Aorta (tissue), 5 donors: ENCODE results near the gene GRAMD1A. TPM values are rescaled to one million over a fixed set of nuclear protein-coding genes. Genes with fewer than 3 reads are reported as not detected.
A peak's percentile ranks its signal among the peaks of the same experiment; 100 is the strongest.

ENCODE experiments used
- ATAC-seq: fragments of 200-7000 bp; cut with Tn5 transposase; one replicate; pipeline ENCODE4 v1.9.1; 2022; ENCODE audit warnings: moderate library complexity; ENCODE audit not compliant: low FRiP score
- DNase-seq, 2 donors: peaks; one replicate each; pipeline ENCODE4 v3.0.0-alpha.2; 2020
- H3K27ac ChIP-seq, 2 donors: one replicate each; pipeline ENCODE4 v1.5.1; 2013; ENCODE audit warnings: low read length in 2 of 2, mild to moderate bottlenecking in 2 of 2, moderate library complexity in 2 of 2, control low read depth in 1 of 2, inconsistent platforms in 1 of 2, low read depth in 1 of 2
- H3K27me3 ChIP-seq, 2 donors: one replicate each; pipeline ENCODE4 v1.6.1; 2013; ENCODE audit warnings: control low read depth in 1 of 2, low read length in 1 of 2, mild to moderate bottlenecking in 1 of 2, moderate library complexity in 1 of 2; ENCODE audit not compliant: insufficient read depth in 2 of 2, control insufficient read depth in 1 of 2
- H3K36me3 ChIP-seq, 2 donors: one replicate each; pipeline ENCODE4 v1.6.1; 2013; ENCODE audit warnings: control low read depth in 1 of 2, low read length in 1 of 2, mild to moderate bottlenecking in 1 of 2; ENCODE audit not compliant: insufficient read depth in 2 of 2, control insufficient read depth in 1 of 2
- H3K4me1 ChIP-seq, 2 donors: one replicate each; pipeline ENCODE4 v1.6.1; 2013; ENCODE audit warnings: low read length in 2 of 2, control low read depth in 1 of 2, mild to moderate bottlenecking in 1 of 2, moderate library complexity in 1 of 2; ENCODE audit not compliant: insufficient read depth in 2 of 2, control insufficient read depth in 1 of 2
- H3K4me3 ChIP-seq, 2 donors: one replicate each; pipeline ENCODE4 v1.5.1; 2013; ENCODE audit warnings: low read length in 2 of 2, control low read depth in 1 of 2, mild to moderate bottlenecking in 1 of 2
- H3K9me3 ChIP-seq: one replicate; pipeline ENCODE4 v1.6.1; 2013; ENCODE audit warnings: mild to moderate bottlenecking, low read length; ENCODE audit not compliant: control insufficient read depth
- WGBS, 2 donors: extraction: QIAGEN DNeasy Blood & Tissue Kit; methylation state at CpG; one replicate each; pipeline ENCODE4 v1.1.7; 2013; 5-methylcytosine and 5-hydroxymethylcytosine counted together
- intact Hi-C, 2 donors: fragments of 100-400 bp; cut with DNase I; formaldehyde crosslinking; loops; one replicate each; pipeline versions ENCODE4 v1.14.2 to v1.15.0; 2022
- polyA plus RNA-seq, 2 donors: library from polyadenylated mRNA; stranded (reverse); fragments of 200-250 nt; gene quantifications; one replicate each; pipeline ENCODE4 v1.2.3, GENCODE V29; 2013
- total RNA-seq, 2 donors: library from RNA; stranded (reverse); fragmentation: NEBNext Ultra II Directional; extraction: Animal tissue kit (Norgen Biotek cat#: 25700); gene quantifications; one replicate each; pipeline ENCODE4 v1.2.1, GENCODE V29; 2021
- donor health status: healthy with polysubstance abuse.
- donor health status: Bipolar disorder and iron deficiency.
- donor health status: DM: no; HTN: no; CAD: no.
- donor health status: DM: no; HTN: no; CAD: no.
- donor health status: DM: yes; HTN: yes; CAD: no.

Gene GRAMD1A
- total and polyA plus RNA-seq, 4 donors, result 13.4 to 92.7 (median 62.3) TPM

DNA sequence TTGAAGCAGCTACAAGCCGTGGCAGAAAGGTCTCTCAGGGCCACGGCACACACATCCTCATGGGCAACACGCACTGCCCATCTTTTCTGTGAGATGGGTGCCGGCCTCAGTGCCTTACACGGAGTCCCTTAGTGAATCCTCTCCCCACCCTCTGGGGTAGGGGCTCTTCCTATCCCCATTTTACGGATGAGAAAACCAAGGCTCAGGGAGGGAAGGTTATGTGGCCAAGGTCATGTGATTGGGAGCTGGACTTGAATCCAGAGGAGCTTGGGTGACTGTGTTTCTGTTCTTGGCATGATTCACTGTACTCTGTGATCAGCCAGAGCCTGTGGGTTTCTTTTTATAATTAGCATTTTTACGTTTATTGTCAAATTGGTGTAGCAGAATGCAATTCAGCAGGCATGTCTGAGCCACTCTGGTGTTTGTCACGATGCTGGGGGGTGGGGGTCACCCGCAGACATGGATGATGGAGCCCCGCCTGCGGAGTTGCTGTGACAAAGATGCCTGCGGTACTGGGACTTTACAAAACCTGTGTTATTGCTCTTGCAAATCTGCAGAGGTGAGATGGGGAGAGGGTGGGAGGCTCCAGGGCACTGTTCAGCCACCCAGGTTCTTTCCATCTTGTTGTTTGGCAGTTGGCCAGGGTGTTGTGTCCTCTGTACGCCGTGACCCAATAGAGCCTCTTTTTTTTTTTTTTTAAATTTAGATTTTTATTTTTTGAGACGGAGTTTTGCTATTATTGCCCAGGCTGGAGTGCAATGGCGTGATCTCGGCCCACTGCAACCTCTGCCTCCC, 34.7 kb downstream of the GRAMD1A start:
- Histone ChIP-seq H3K27ac (no peak overlapping the region), H3K9me3 (no peaks in the 10 kb centered on the region), H3K4me1 (no peaks in the 10 kb centered on the region), H3K36me3 (no peaks in the 10 kb centered on the region), H3K27me3 (no peaks in the 10 kb centered on the region), H3K4me3 (no peak overlapping the region)
- ATAC-seq (no peak), DNase-seq (no peak)
- intact Hi-C loops, result no loop called here
- 90 to 92% methylated on average over 17 of the region's 17 CpGs for WGBS, 2 donors

DNA sequence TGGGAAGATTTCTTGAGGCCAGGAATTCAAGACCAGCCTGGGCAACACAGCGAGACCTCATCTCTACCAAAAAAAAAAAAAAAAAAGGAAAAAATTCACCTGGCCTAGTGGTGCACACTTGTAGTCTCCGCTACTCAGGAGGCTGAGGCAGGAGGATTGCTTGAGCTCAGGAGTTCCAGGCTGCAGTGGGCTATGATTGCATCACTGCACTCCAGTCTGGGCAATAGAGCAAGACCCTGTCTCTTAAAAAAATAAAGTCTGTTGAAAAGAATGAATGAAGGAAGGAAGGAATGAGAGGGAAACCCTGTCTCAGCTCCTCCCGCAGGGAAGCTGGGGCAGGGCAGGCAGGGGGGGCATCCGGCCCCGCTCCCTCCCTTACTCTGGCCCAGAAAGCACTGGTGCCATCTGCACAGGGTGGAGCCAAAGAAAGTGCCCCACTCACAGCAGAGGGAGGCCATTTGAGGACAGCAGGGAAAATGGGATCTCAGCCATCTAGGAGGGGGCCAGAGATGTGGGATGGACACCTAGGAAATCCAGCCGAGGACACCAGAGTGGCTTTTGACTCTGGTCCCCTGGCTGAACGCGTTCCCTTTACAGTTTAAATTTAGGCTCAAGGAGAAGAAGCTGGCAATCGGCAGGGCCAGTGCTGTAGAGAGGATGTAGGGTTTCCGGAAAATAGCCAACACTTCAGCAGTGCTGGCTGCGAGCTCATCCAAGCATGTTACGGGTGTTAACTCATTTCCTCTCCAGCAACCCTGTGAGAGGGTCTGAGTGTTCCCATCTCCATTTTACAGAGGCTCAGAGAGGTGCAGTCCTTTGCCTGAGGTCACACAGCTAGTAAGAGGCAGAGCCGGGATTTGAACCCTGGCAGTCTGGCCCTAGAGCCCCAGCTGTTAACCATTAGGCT, 37.8 kb downstream of the GRAMD1A start:
- Histone ChIP-seq H3K27me3 (no peaks in the 10 kb centered on the region), H3K4me1 (no peaks in the 10 kb centered on the region), H3K9me3 (no peaks in the 10 kb centered on the region), H3K27ac (no peak overlapping the region), H3K36me3 (no peaks in the 10 kb centered on the region), H3K4me3 (no peak overlapping the region)
- no peak for ATAC-seq
- 47 to 50% methylated on average over 13 of the region's 13 CpGs for WGBS, 2 donors
- intact Hi-C loops, result no loop called here
- no peak for DNase-seq

GRCh38 chr19:35038623-35039512, 38.7 kb downstream of the GRAMD1A start:
- no peaks in the 10 kb centered on the region for H3K36me3 ChIP-seq
- H3K9me3 ChIP-seq, result no peaks in the 10 kb centered on the region
- no peak overlapping the region for H3K27ac ChIP-seq
- DNase-seq, result no peak
- H3K4me1 ChIP-seq, result no peaks in the 10 kb centered on the region
- no peaks in the 10 kb centered on the region for H3K27me3 ChIP-seq
- H3K4me3 ChIP-seq, result no peak overlapping the region
- no peak for ATAC-seq
- intact Hi-C loops, result no loop called here
- 61% methylated on average over 16 to 17 of the region's 17 CpGs for WGBS, 2 donors

DNA sequence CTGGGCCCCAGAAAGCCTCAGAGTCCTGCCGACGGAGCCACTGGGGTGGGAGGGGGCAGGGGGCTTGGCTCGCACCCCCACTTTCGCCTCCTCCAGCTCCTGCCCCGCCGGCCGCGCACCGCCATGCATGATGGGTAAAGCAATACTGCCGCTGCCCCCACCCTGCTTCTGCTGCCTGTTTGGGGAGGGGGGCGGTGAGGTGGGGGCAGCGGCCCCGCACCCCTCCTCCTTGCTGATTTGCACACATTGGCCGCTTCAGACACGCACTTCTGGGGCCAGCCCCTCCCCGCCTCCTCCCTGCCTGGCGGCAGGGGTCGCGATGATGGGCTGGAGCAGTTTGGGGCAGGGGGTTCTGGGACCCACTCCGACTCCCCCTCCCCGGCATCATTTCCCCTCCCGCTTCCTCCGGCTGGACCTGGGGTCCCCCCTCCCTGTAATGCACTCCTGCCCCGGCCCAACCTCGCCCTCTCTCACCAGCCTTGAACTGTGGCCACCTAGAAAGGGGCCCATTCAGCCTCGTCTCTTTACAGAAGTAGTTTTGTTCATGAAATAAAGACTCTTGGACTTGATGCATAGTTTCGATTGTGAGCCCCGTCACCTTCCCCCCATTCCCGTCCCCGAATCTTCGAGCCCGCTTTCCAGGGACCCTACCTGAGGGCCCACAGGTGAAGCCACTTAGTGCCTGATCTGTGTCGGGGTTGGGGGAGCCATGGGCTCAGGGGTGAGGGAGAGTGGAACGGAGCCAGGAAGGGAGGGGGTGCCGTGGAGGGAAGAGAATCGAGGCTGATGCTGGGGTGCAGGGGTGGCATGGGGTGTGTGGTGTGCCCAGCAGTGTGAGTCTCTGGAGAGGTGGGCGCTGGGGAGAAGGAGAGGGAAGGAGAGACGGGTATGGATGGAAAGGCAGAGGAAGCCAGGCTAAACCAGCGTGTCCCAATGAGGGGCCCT, 40.0 kb downstream of the GRAMD1A start:
- WGBS, 2 donors, result 15 to 17% methylated on average over 31 to 39 of the region's 39 CpGs
- no peak overlapping the region for H3K4me3 ChIP-seq
- no peaks in the 10 kb centered on the region for H3K9me3 ChIP-seq
- no peaks in the 10 kb centered on the region for H3K36me3 ChIP-seq
- intact Hi-C loops, result no loop called here
- ATAC-seq, result no peak
- no peaks in the 10 kb centered on the region for H3K4me1 ChIP-seq
- H3K27me3 ChIP-seq, result no peaks in the 10 kb centered on the region
- DNase-seq, result no peak
- H3K27ac ChIP-seq, result no peak overlapping the region

DNA sequence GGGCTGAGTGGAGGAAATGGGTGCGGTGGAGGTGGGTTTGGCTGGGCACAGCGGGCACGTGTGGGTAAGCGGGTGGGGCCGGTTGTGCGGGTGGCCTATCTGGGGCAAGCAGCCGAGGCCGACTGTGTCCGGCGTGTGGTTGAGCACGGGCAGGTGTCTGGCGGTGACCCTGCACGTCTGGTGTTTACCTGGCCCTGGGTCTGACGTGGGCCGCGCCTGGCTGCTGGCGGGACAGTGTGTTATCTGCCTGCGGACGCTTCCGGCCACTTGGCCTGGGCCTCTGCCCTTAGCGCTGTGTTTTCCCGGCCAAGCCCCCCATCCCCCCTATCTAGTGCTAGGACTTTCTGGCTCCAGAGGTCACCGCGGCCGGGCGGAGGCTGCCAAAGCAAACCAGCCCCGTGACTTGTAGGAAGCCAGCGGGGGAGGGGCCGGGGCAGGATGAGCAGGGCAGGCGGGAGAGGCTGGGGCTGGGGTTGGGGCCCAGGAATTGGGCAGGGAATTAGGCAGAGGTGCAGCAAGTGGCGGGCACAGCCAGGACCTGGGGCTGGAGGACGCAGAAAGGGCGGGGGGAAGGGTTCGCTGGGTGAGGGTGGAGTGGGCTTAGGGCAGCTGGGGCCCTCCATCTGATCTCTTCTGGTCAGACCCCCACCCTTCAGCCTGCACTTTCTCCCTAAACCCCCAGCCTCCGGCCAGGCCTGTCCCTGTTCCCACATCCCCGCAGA, 40.9 kb downstream of the GRAMD1A start:
- no peak overlapping the region for H3K27ac ChIP-seq
- 6 to 10% methylated on average over 30 to 36 of the region's 36 CpGs for WGBS, 2 donors
- intact Hi-C loops, result no loop called here
- DNase-seq (peak; percentile 92 to 94), ATAC-seq (peak; percentile 87)
- H3K27me3 ChIP-seq, result no peaks in the 10 kb centered on the region
- H3K4me1 ChIP-seq, result no peaks in the 10 kb centered on the region
- no peak overlapping the region for H3K4me3 ChIP-seq
- no peaks in the 10 kb centered on the region for H3K36me3 ChIP-seq
- no peaks in the 10 kb centered on the region for H3K9me3 ChIP-seq

- H3K27me3 ChIP-seq, result no peaks in the 10 kb centered on the region
- DNase-seq, result no peak
- ATAC-seq, result no peak
- H3K4me1 ChIP-seq, result no peaks in the 10 kb centered on the region
- no peak within 1 kb of the TSS for H3K27ac ChIP-seq
- no peaks in the 10 kb centered on the region for H3K9me3 ChIP-seq
- no peak within 1 kb of the TSS for H3K4me3 ChIP-seq
- intact Hi-C loops, result no loop called here
- no peaks in the 10 kb centered on the region for H3K36me3 ChIP-seq
- WGBS, 2 donors, result 40 to 51% methylated on average over 13 to 19 of the region's 19 CpGs
Measured at GRCh38 chr19:35041548-35042055, 41.5 kb downstream of the GRAMD1A start, which contains the start of gene HPN. TSS of gene HPN (plus strand) at chr19:35041721. CDS start at chr19:35042507, 786 bp downstream.

GRCh38 chr19:35042056-35042730, 42.1 kb downstream of the GRAMD1A start:
- H3K27me3 ChIP-seq, result no peaks in the 10 kb centered on the region
- no peaks in the 10 kb centered on the region for H3K36me3 ChIP-seq
- no peaks in the 10 kb centered on the region for H3K4me1 ChIP-seq
- DNase-seq, result no peak
- H3K4me3 ChIP-seq, result no peak overlapping the region
- no peak for ATAC-seq
- no peak overlapping the region for H3K27ac ChIP-seq
- intact Hi-C loops, result no loop called here
- 73 to 82% methylated on average over 14 of the region's 14 CpGs for WGBS, 2 donors
- H3K9me3 ChIP-seq, result no peaks in the 10 kb centered on the region
